Superior temporal gyrus (tissue), 1 donor: Measurements from ENCODE around the gene PTPN22.
"Not testable (repeated sequence)": the region's sequence is repeated elsewhere in the genome, so short reads cannot be mapped to it uniquely, and the experiment has no call there.

ENCODE experiments used
- DNase-seq: peaks from one replicate; pipeline ENCODE4 v3.0.0-alpha.2; 2016; ENCODE audit errors: extremely low spot score

PTPN22 gene

DNA sequence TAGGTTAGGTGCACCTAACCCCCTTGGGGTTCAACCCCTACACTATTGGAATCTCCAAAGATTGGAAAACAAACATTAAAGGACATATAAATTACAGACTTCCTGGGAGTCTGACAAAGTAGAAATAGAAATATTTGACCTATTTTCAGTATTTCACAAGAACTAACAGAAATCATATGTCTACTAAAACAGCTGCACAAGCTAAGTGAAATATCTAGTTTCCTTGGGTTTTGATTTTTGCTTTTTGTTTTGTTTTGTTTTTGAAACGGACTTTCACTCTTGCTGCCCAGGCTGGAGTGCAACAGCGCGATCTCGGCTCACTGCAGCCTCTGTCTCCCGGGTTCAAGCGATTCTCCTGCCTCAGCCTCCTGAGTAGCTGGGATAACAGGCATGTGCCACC lies 18.8 kb downstream of the PTPN22 start:
- not testable (repeated sequence) for DNase-seq

DNA sequence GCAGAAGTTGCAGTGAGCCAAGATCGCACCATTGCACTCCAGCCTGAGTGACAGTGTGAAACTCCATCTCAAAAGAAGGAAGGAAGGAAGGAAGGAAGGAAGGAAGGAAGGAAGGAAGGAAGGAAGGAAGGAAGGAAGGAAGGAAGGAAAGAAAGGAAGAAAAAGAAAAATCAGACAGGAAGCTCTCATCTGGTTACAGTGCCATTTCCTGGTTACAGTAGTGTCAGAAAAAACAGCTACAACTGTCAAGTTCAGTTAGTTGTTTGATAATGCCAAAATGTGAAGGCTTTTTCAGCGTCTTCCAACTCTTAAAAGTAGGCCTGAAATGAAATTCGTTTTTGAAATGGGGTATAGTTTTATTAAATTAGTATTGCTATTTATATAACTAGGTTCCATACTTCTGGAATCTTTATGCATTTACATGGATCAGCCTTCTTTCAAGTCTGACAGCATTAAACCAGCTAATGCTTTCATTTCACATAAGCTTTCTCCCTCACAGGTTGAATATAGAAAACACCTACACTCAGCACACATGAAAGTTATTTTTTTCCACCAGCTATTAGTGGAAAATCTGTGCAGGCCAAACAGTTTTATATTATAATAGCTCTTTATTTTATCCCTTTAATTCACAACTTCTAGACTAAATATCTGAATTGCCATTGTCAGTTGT lies 21.2 kb downstream of the PTPN22 start:
- DNase-seq, result no peak

GRCh38 chr1:113849072-113849471 lies 22.4 kb downstream of the PTPN22 start:
- no peak for DNase-seq

DNA sequence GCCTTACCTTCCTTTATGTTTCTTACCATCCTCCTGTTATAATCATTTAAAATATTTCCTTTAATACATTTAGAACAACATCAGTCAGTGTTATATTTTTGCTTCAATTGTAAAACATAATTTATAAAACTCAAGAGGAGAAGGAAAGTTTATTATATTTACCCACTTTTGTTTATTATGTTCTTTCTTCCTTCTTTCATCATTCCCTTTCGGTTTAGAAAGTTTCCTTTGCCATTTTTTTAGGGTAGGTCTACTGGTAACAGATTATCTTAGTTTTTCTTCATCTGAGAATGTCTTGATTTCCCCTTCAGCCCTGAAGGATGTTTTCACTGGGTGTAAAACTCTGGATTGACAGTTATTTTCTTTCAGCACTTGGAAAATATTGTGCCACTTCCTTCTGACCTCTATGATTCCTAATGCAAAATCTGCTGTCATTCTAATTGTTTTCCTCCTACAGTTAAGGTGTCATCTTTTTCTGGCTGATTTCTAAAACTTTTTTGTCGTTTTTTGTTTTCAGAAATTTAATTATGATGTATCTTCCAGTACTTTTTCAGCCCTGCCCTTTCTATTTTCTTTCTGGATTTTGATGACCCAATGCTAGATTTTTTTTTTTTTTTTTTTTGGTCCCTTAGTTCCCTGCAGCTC lies 25.0 kb downstream of the PTPN22 start:
- DNase-seq, result no peak

DNA sequence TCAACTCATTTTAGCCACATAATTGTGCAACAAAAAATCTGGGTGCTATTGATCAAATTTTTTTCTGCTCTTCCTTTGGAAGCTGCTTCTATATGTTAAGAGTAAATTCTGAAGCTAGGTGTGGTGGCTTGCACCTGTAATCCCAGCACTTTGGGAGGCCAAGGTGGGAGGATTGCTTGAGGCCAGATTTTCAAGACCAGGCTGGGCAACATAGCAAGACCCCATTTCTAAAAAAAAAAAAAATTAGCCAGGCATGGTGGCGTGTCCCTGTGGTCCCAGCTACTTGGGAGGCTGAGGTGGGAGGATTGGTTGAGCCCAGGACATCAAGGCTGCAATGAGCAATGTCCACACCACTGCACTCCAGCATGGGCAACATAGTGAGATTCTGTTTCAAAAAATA lies 35.0 kb downstream of the PTPN22 start:
- no peak for DNase-seq

DNA sequence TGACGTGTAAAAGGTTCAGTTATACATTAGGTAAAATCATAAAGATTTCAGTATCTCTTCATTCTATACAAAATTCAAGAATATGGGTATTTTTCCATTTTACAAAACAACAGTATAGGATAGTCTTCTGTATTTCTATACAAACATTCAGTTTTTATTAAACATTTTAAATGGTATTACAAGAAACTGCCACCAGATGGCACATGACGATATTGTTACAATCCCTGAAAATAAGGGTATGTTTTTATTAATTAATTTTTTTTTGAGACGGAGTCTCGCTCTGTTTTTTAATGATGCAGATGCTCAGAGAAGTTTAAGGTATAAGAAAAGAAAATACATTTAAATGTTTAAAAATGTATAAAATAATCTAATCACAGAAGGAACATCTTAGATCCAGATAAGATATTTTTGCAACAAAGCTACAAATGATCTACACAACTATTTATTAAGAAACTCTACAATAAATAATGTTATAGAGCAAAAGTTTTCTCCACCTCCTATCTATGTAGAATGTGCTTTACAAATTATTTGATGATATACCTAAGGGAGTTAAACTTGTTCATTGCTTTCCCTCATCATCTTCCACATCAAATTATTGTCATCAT lies 35.7 kb downstream of the PTPN22 start:
- peak; percentile 91 for DNase-seq

DNA sequence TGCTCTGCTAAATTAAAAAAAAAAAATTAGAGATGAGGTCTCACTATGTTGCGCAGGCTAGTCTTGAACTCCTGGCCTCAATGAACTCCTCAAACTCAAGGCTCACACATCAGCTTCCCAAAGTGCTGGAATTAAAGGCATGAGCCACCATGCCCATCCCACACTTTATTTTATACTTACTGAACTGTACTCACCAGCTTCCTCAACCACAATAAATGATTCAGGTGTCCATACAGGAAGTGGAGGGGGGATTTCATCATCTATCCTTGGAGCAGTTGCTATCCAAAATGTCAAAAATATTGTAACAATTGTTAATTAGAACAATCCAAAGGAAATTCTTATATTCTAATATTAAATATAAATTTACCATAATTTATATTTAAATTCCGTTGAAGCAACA lies 36.8 kb downstream of the PTPN22 start:
- no peak for DNase-seq

DNA sequence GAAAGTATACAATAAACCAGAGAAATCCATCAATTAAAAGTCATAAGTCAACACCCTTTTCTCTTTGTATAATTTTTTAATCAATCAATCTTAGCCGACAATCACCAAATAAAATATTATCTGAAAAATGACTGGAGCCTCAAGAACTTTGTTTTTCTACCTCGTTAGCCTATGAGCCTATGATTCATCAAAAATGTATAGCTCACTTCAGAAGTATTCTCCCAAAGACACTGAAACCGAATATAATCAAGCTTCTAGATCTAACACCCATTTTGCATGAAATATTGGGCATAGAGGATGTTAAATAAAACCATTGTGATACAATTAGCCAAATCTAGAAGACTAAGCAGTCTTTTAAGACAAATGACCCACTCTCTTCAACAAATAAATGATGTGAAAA lies 41.5 kb downstream of the PTPN22 start:
- no peak for DNase-seq

DNA sequence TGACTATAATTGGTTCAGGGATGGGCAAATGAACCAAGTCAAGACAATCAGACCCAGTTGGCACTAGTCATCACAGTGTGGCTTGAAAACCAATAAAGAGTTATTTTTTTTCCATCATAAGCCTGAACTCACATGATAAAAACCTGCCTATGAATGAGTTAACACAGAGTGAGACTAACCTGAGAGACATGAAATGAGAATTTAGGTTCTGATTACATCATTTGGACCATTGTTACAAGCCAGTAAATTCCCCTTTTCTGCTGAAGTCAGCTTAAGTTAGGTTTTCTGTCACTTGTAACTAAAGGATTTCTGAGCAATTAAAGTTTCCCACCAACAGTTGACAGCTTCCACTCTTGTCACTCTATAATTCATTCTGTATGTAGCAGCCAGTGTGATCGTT lies 49.6 kb downstream of the PTPN22 start:
- DNase-seq, result no peak

DNA sequence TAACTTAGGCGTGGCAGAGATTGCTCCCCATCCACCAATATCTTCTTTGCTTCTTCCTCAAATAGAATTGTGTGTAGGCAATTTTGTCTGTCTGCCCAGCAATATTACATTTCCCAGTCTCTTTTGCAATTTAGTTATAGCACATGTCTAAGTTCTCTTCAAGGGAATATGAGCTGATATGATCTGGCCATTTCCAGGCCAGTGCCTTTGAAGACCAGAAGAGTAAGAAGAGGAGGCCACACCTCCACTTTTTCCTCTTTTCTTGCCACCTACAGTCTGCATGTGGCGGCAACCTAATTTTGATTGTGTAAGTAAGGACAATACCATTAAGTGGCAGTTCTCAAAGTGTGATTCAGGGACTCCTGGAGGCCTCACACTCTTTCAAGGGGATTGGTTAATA lies 52.9 kb downstream of the PTPN22 start:
- DNase-seq, result no peak

DNA sequence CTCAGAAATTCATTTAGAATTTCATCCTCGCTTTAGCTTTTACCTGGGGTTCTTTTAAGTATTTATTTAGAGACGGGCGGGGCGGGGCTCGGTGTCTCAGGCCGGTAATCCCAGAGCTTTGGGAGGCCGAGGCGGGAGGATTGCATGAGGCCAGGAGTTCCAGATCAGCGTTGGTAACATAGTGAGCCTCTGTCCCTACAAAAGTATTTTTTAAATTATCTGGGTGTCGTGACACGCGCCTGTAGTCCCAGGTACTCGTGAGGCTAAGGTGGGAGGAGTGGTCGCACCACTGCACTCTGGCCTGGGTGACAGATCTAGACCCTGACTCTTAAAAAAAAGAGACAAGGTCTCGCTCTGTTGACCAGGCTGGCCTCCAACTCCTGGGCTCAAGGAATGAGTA lies 58.3 kb downstream of the PTPN22 start:
- no peak for DNase-seq

DNA sequence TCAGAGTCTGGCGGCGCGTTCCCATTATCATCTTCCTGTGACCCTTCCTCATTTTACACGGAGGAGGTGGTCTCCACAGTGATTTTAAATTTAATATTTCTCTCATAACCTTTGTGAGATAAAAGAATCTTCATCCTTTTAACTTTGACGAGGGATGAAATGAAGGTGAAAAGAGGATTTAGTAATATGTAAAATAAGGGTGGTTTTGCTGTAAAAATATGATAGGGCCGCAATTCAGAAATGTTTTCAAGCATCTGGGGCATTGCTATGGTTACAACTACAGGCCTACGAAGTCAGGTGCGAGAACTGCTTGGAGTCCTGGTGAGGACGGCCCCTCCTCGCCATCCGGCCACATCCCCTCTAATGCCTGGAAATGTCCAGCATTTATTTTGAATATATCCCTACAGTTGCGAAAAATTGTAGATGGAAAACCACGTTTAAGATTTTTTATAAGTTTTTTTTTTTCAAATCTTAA lies 58.8 kb downstream of the PTPN22 start:
- no peak for DNase-seq

- DNase-seq, result peak; percentile 100
Observed at GRCh38 chr1:113811888-113812660, 59.4 kb downstream of the PTPN22 start, which contains the start of gene RSBN1. Gene RSBN1, minus strand, starts transcription at chr1:113812476. Its CDS starts 64 bp downstream, at chr1:113812412.

- peak; percentile 57 for DNase-seq
Observed at GRCh38 chr1:113811156-113811887, 60.2 kb downstream of the PTPN22 start.

- no peak for DNase-seq
Observed at GRCh38 chr1:113809670-113810602, 61.6 kb downstream of the PTPN22 start.

DNA sequence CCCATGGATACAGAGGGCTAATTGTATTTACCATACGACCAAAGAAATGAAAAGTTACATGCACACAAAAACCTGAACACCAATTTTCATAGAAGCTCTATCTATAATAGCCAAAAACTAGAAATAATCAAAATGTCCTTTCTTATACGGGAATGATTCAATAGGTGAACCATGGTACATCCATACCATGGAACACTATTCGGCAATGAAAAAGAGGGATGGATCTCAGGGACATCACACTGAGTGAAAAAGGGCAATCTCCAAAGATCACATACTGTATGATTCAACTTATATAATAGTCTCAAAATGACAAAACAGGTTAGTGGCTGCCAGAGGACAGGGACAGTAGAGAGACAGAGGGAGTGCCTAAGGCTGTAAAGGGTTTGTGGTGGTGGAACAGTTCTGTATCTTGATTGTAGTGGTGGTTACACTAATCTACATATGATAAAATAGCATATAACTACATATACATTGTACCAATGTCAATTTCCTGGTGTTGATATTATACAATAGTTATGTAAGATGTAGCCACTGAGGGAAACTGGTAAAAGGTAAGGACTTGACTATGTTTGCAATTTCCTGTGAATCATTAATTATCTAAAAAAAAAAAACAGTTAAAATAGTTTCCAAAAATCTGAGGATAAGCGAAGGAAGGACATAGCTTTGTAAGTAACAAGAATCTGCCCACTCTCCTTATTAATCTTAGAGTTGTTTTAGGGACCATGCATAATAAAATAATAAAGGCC lies 62.9 kb downstream of the PTPN22 start:
- DNase-seq, result no peak

- no peak for DNase-seq
Observed at GRCh38 chr1:113805639-113806038, 65.9 kb downstream of the PTPN22 start.

GRCh38 chr1:113805256-113805531 lies 66.3 kb downstream of the PTPN22 start:
- no peak for DNase-seq

GRCh38 chr1:113804421-113805255 lies 66.9 kb downstream of the PTPN22 start:
- DNase-seq, result no peak
